Measurements from ENCODE around the gene DENND5A.

DENND5A gene

GRCh38 chr11:9090488-9091043, 174.6 kb downstream of the DENND5A start:
- CTCF ChIA-PET, result interaction anchor here (0.7 kb wide), 1 partner anchor 416 kb away, joined by 3 read pairs; no protein-coding TSS in a partner anchor
- POLR2A ChIA-PET, result no interaction called here
- no peak for DNase-seq (ENCODE audit: extremely low spot score)
- no peak for TF ChIP-seq FOXK2 (IDR thresholded peaks at IDR 0.05)
- TF ChIP-seq ELF4 (IDR thresholded peaks at IDR 0.05), result no peak
- no peak for TF ChIP-seq FOXM1 (IDR thresholded peaks at IDR 0.05; ENCODE audit: borderline replicate concordance)
- TF ChIP-seq HDGF (IDR thresholded peaks at IDR 0.05; ENCODE audit: borderline replicate concordance), result no peak
- no peak for TF ChIP-seq L3MBTL2 (conservative IDR thresholded peaks at IDR 0.05)
- TF ChIP-seq BHLHE40 (IDR thresholded peaks at IDR 0.05; ENCODE audit: borderline replicate concordance), result no peak
- TF ChIP-seq TARDBP (IDR thresholded peaks at IDR 0.05), result no peak
- TF ChIP-seq FOXA1 (IDR thresholded peaks at IDR 0.05), result no peak
- no peak for TF ChIP-seq PKNOX1 (IDR thresholded peaks at IDR 0.05)
- TF ChIP-seq SUZ12 (IDR thresholded peaks at IDR 0.05), result no peak

- ChIA-PET CTCF (interaction anchor here (0.5 to 1.0 kb wide), 4 partner anchors 28 to 417 kb away, joined by 3 to 4 read pairs (median 3); no protein-coding TSS in a partner anchor), POLR2A (no interaction called here)
These were observed 175.5 kb downstream of the DENND5A start for GRCh38 chr11:9089636-9090035.

GRCh38 chr11:9089061-9089460, 176.1 kb downstream of the DENND5A start:
- DNase-seq (ENCODE audit: extremely low spot score), result no peak
- TF ChIP-seq NFRKB (IDR thresholded peaks at IDR 0.05) (no peak), ZNF384 (IDR thresholded peaks at IDR 0.05) (no peak), FOXK2 (IDR thresholded peaks at IDR 0.05) (no peak), PKNOX1 (IDR thresholded peaks at IDR 0.05) (no peak), BHLHE40 (IDR thresholded peaks at IDR 0.05; ENCODE audit: borderline replicate concordance) (no peak), SP1 (IDR thresholded peaks at IDR 0.05) (no peak), CTBP1 (IDR thresholded peaks at IDR 0.05; ENCODE audit: borderline replicate concordance) (no peak), FOXM1 (IDR thresholded peaks at IDR 0.05; ENCODE audit: borderline replicate concordance) (no peak), HDGF (IDR thresholded peaks at IDR 0.05; ENCODE audit: borderline replicate concordance) (no peak), SUZ12 (IDR thresholded peaks at IDR 0.05) (no peak), ARNT (IDR thresholded peaks at IDR 0.05) (no peak), LEF1 (IDR thresholded peaks at IDR 0.05; ENCODE audit: borderline replicate concordance) (no peak)
- POLR2A ChIA-PET, result interaction anchor here (1.2 kb wide), 1 partner anchor 10 kb away, joined by 3 read pairs; no protein-coding TSS in a partner anchor
- CTCF ChIA-PET, result interaction anchor here (0.5 to 1.0 kb wide), 2 partner anchors 27 to 73 kb away, joined by 3 to 4 read pairs; no protein-coding TSS in a partner anchor

More at GRCh38 chr11:9089636-9090035, 175.5 kb downstream of the DENND5A start:
- TF ChIP-seq FOXM1 (IDR thresholded peaks at IDR 0.05; ENCODE audit: borderline replicate concordance) (no peak), LEF1 (IDR thresholded peaks at IDR 0.05; ENCODE audit: borderline replicate concordance) (no peak), ZNF384 (IDR thresholded peaks at IDR 0.05) (no peak), ARNT (IDR thresholded peaks at IDR 0.05) (no peak), TARDBP (IDR thresholded peaks at IDR 0.05) (no peak), PKNOX1 (IDR thresholded peaks at IDR 0.05) (no peak), FOXA1 (IDR thresholded peaks at IDR 0.05) (no peak), NFRKB (IDR thresholded peaks at IDR 0.05) (no peak), BHLHE40 (IDR thresholded peaks at IDR 0.05; ENCODE audit: borderline replicate concordance) (no peak), HDGF (IDR thresholded peaks at IDR 0.05; ENCODE audit: borderline replicate concordance) (no peak), ELF4 (IDR thresholded peaks at IDR 0.05) (no peak), SUZ12 (IDR thresholded peaks at IDR 0.05) (no peak), SP1 (IDR thresholded peaks at IDR 0.05) (no peak), CTBP1 (IDR thresholded peaks at IDR 0.05; ENCODE audit: borderline replicate concordance) (no peak), FOXK2 (IDR thresholded peaks at IDR 0.05) (no peak), L3MBTL2 (conservative IDR thresholded peaks at IDR 0.05) (no peak)
- DNase-seq (ENCODE audit: extremely low spot score), result no peak

Data from HEK293T (cell line).